Esophagus (tissue), 2 donors: ENCODE data around the gene MOV10L1. TPM values are rescaled to one million over a fixed set of nuclear protein-coding genes. Genes with fewer than 3 reads are reported as not detected.
"Not testable (repeated sequence)": the region's sequence is repeated elsewhere in the genome, so short reads cannot be mapped to it uniquely, and the experiment has no call there.

ENCODE experiments used
- H3K27ac ChIP-seq, 2 donors: one replicate each; pipeline ENCODE4 v1.5.1; 2013; ENCODE audit warnings: low read depth in 2 of 2, mild to moderate bottlenecking in 2 of 2, inconsistent platforms in 1 of 2, low read length in 1 of 2, moderate library complexity in 1 of 2
- H3K27me3 ChIP-seq, 2 donors: one replicate each; pipeline ENCODE4 v1.6.1; 2013; ENCODE audit warnings: low read length in 2 of 2, control low read depth in 1 of 2, mild to moderate bottlenecking in 1 of 2; ENCODE audit not compliant: insufficient read depth in 2 of 2, control insufficient read depth in 1 of 2
- H3K36me3 ChIP-seq, 2 donors: one replicate each; pipeline ENCODE4 v1.6.1; 2013; ENCODE audit warnings: low read length in 1 of 2; ENCODE audit not compliant: control insufficient read depth in 2 of 2, insufficient read depth in 2 of 2
- H3K4me1 ChIP-seq, 2 donors: one replicate each; pipeline ENCODE4 v1.6.1; 2013; ENCODE audit warnings: low read length in 1 of 2; ENCODE audit not compliant: control insufficient read depth in 2 of 2, insufficient read depth in 2 of 2
- H3K4me3 ChIP-seq, 2 donors: one replicate each; pipeline ENCODE4 v1.5.1; 2013; ENCODE audit warnings: low read length in 2 of 2, mild to moderate bottlenecking in 2 of 2, low read depth in 1 of 2, moderate library complexity in 1 of 2
- H3K9me3 ChIP-seq, 2 donors: one replicate each; pipeline ENCODE4 v1.6.1; 2013; ENCODE audit warnings: mild to moderate bottlenecking in 2 of 2, low read depth in 1 of 2, low read length in 1 of 2, moderate library complexity in 1 of 2; ENCODE audit not compliant: control insufficient read depth in 2 of 2, insufficient read depth in 1 of 2
- WGBS, 2 donors: extraction: QIAGEN DNeasy Blood & Tissue Kit; methylation state at CpG; one replicate each; pipeline ENCODE4 v1.1.7; 2013; 5-methylcytosine and 5-hydroxymethylcytosine counted together
- polyA plus RNA-seq, 2 donors: library from polyadenylated mRNA; stranded (reverse); fragments of 200-250 nt; gene quantifications; one replicate each; pipeline ENCODE4 v1.2.3, GENCODE V29; 2013
- donor health status: healthy with polysubstance abuse.
- donor health status: Bipolar disorder and iron deficiency.

Gene MOV10L1
- polyA plus RNA-seq, 2 donors = 0.18 to 0.22 TPM

DNA sequence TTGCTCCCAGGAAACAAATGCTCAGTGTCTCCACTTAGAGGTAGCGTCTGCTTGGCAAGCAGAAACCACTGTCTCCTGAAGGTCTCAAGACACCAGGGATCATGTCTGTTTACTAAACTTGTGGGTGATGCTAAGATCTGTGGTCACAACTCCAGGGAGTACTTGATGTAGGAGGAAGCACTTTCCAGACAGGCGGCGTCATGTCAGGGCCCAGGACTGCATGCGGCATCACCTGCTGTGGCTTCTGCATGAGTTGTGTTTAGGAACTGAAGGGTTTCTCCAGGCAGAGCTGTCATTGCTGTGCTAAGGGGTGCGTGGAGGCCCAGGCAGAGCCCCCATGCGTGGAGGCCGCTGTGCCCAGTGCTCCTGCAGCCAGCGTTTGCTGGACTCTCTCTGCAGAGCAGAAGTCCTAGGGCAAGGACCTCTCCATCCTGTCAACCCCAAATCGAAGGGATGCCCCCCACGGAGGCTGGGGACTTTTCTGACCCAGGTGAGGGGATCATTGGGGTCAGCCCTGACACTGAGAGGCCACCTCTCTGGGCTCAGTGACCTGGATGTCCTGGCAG, 72.7 kb downstream of the MOV10L1 start:
- 85% methylated on average over 10 of the region's 10 CpGs for WGBS, 2 donors

DNA sequence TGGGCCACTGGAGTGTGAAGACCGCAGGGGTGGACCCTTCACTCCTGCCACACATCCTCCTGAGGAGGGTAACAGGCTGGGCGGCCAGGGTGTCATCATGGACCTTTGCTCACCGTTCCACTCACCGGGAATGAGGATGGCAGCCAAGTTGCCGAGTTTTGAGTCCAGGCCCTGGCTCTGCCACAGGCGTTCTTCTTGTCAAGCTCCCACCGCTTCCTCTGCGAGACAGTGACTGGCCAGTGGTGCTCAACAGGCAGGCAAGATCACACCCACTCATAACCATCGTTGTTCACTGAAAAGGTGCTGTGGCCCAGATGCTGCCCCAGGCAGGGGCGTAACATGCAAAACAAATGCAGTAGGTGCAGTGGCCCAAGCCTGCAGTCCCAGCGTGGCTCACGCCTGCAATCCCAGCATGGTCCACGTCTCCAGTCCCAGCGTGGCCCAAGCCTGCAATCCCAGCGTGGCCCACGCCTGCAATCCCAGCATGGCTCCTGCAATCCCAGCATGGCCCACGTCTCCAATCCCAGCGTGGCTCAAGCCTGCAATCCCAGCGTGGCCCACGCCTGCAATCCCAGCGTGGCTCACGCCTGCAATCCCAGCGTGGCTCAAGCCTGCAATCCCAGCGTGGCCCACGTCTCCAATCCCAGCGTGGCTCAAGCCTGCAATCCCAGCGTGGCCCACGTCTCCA, 75.8 kb downstream of the MOV10L1 start:
- WGBS, 2 donors = 94% methylated on average over 28 of the region's 28 CpGs
- no peaks in the 10 kb centered on the region for H3K27me3 ChIP-seq

More for the DNA sequence above, 72.7 kb downstream of the MOV10L1 start:
- H3K36me3 ChIP-seq = no peaks in the 10 kb centered on the region
- no peaks in the 10 kb centered on the region for H3K4me1 ChIP-seq
- H3K9me3 ChIP-seq = peaks cover 0 to 2% of the 10 kb centered on the region in 2 donors
- no peak overlapping the region for H3K27ac ChIP-seq
- no peaks in the 10 kb centered on the region for H3K27me3 ChIP-seq
- no peak overlapping the region for H3K4me3 ChIP-seq

DNA sequence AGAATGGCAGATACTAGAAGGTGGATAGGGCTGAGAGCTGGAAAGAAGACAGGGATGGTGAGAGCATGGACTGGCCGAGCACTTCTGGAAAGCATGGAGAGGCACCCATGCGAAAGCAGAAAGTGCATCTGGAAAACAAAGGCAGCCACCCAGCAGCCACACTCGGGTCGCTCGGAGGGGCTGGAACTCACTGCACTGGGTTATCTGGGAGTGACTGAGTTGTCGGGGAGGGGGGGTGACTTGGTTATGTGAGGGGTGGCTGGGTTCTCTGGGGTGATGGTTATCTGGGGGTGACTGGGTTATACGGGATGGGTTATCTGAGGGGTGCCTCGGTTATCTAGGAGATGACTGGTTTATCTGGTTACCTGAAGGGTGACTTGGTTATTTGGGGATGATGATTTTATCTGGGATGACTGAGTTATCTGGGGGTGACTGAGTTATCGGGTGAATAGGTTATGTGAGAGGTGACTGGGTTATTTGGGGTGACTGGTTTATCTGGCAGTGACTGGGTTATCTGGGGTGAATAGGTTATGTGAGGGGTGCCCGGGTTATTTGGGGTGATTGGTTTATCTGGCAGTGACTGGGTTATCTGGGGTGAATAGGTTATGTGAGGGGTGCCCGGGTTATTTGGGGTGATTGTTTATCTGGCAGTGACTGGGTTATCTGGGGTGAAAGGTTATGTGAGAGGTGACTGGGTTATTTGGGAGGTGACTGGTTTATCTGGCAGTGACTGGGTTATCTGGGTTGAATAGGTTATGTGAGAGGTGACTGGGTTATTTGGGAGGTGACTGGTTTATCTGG, 78.1 kb downstream of the MOV10L1 start:
- Histone ChIP-seq H3K27me3 (no peaks in the 10 kb centered on the region), H3K4me3 (no peak overlapping the region), H3K36me3 (no peaks in the 10 kb centered on the region), H3K9me3 (no peaks in the 10 kb centered on the region), H3K4me1 (peaks cover 0 to 2% of the 10 kb centered on the region in 2 donors), H3K27ac (no peak overlapping the region)
- 50 to 66% methylated on average over 11 of the region's 11 CpGs for WGBS, 2 donors

More for the DNA sequence above, 75.8 kb downstream of the MOV10L1 start:
- H3K4me1 ChIP-seq = no peaks in the 10 kb centered on the region
- H3K9me3 ChIP-seq = peaks cover 0 to 2% of the 10 kb centered on the region in 2 donors
- H3K27ac ChIP-seq = no peak overlapping the region
- H3K4me3 ChIP-seq = no peak overlapping the region
- no peaks in the 10 kb centered on the region for H3K36me3 ChIP-seq

DNA sequence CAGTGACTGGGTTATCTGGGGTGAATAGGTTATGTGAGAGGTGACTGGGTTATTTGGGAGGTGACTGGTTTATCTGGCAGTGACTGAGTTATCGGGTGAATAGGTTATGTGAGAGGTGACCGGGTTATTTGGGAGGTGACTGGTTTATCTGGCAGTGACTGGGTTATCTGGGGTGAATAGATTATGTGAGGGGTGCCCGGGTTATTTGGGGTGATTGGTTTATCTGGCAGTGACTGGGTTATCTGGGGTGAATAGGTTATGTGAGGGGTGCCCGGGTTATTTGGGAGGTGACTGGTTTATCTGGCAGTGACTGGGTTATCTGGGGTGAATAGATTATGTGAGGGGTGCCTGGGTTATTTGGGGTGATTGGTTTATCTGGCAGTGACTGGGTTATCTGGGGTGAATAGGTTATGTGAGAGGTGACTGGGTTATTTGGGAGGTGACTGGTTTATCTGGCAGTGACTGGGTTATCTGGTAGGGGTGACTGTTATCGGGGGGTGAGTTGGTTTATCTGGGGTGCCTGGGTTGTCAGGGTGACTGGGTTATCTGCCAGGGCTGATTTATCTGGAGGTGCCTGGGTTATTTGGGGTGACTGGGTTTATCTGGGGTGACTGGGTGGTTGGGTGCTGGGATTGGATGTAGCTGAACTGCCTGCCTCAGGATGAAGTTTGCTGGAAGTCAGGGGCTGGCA, 78.8 kb downstream of the MOV10L1 start:
- H3K27me3 ChIP-seq, H3K27ac ChIP-seq, H3K4me3 ChIP-seq, H3K36me3 ChIP-seq, H3K4me1 ChIP-seq, H3K9me3 ChIP-seq: not testable (repeated sequence)
- WGBS, 2 donors = 71 to 81% methylated on average over 5 of the region's 5 CpGs

DNA sequence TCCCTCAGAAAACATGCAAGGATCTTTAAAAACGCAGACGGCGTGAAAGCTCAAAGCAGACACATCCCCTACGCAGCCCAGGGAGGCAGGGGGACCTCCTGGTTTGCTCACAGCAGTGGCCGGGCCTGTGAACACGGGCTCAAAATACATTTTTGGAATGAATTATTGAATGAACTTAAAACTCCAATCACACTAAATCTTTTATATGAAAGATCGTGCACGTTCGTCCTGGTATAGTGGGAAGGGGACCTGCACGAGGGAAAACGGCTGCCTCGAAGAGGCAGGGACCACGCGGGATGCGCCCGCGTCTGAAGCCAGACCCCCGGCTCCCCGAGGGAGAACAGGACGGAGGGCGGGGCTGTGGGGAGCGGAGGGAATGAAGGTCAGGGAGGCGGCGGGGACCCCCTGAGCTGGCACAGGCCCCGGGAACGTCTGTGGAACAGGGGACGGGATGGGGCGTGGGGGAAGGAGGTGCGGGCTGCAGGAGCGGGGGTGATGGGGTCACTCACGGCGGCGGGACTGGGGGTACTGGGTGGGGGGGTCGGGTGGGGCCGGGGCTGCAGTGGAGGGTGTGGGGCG, 79.5 kb downstream of the MOV10L1 start:
- Histone ChIP-seq H3K36me3 (no peaks in the 10 kb centered on the region), H3K4me1 (peaks cover 0 to 2% of the 10 kb centered on the region in 2 donors), H3K27ac (no peak overlapping the region), H3K9me3 (no peaks in the 10 kb centered on the region), H3K27me3 (no peaks in the 10 kb centered on the region), H3K4me3 (peak overlapping the region in 1 of 2 donors; percentile 61)
- WGBS, 2 donors = 18 to 19% methylated on average over 31 to 36 of the region's 36 CpGs

DNA sequence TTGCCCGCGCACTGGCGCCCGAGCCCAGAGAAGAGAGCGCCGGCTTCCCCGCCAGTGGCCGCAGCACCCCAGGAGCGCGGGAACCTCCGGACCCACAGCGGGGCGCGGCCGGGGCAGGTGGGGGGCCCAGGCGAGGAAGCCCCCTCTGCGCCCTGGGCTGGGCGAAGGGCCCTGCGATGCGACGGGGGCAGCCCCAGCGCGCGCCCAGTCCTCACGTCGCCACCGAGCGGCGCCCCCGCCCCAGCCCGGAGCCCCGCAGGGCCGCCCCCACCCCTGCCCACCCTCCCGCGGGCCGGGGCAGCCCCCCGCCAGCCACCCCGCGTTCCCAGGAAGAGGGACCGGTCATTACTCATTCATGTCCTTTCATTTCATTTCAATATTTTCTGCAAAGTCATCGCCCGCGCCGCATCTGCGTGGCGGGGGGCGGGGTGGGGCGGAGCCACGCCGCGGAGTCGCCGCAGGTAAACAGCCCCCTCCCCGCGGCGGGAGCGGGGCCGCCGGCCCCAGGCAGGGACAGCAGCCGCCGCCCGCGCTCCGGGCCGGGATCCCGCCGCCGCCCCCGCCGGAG, 80.1 kb downstream of the MOV10L1 start:
- no peaks in the 10 kb centered on the region for H3K27me3 ChIP-seq
- no peak overlapping the region for H3K27ac ChIP-seq
- peaks cover 0 to 2% of the 10 kb centered on the region in 2 donors for H3K4me1 ChIP-seq
- no peaks in the 10 kb centered on the region for H3K36me3 ChIP-seq
- WGBS, 2 donors = 0 to 1% methylated on average over 54 to 70 of the region's 70 CpGs
- H3K9me3 ChIP-seq = no peaks in the 10 kb centered on the region
- peak overlapping the region; percentile 41 to 61 for H3K4me3 ChIP-seq

DNA sequence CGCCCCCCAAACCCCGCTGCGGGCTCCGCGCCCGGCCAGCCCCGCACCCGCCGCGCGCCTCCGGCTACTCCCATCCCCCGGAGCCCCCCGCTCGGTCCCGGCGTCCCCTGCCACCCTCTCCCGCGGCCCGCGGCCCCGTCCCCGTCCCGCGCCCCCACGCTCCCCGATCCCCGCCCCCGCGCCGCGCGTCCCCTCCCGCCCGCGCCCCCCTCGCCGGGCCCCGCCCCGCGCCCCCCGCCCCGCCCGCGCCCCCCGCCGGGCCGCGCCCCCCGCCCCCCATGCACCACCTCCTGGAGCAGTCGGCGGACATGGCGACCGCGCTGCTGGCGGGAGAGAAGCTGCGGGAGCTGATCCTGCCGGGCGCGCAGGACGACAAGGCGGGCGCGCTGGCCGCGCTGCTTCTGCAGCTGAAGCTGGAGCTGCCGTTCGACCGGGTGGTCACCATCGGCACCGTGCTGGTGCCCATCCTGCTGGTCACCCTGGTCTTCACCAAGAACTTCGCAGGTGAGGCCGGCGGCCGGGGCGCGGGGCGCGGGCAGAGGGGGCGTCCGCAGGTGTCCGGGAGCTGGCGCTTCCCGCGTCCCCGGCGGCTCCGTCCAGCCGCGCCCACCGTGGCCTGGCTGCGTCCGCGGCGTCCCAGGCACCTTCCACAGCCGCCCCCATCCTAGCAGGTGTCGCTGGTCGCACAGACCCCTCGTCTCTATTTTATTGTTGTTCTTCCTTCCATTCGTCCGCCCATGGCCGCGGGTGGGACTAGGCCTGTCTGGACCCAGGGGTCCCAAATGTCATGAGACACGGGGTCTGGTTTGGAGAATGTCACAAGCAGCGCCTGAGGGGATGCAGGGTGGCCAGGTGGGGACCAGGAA, 80.9 kb downstream of the MOV10L1 start, which contains the start of gene PANX2:
Gene PANX2, plus strand, starts transcription at position 279 of the 866 bp plus-strand sequence. Its CDS starts 0 bp downstream, at position 279.
- Histone ChIP-seq H3K36me3 (no peaks in the 10 kb centered on the region), H3K4me1 (peaks cover 0 to 2% of the 10 kb centered on the region in 2 donors), H3K27me3 (no peaks in the 10 kb centered on the region), H3K4me3 (peak within 1 kb of the TSS; percentile 45 to 61), H3K27ac (no peak within 1 kb of the TSS), H3K9me3 (no peaks in the 10 kb centered on the region)
- 11 to 20% methylated on average over 45 to 105 of the region's 105 CpGs for WGBS, 2 donors

DNA sequence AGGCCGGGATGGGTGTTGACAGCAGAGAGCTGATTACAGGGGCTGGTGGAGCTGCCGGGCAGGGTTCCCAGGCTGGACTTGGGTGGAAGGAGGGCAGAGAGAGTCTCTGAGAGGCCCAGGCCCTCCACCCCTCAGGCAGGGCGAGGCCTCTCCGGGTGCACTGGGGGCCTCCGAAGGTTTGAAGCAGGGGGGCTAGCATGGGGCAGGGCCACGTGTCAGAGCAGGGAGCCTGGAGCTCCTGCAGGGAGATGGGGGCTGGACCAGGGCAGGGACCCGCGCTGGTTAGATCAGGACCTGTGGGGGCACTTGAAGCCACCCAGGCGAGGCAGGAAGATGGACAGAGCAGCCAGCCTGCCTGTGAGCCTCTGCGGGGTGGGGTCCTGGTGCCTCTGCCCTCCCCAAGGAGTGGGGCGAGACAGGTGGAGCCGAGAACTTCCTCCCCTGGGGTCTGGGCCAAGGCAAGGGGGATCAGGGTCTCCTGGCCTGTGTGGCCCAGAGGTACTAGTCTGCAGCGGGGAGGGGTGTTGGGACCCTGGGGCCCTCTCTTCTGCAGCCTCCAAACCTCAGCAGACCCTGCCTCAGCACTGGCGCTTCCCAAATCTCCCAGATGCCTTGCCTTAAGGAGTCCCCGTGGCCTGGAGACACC, 81.6 kb downstream of the MOV10L1 start:
- no peaks in the 10 kb centered on the region for H3K9me3 ChIP-seq
- H3K27me3 ChIP-seq = no peaks in the 10 kb centered on the region
- H3K4me3 ChIP-seq = peak overlapping the region in 1 of 2 donors; percentile 61
- H3K36me3 ChIP-seq = no peaks in the 10 kb centered on the region
- peaks cover 0 to 2% of the 10 kb centered on the region in 2 donors for H3K4me1 ChIP-seq
- no peak overlapping the region for H3K27ac ChIP-seq
- 66 to 71% methylated on average over 14 to 15 of the region's 15 CpGs for WGBS, 2 donors
